Measurements from ENCODE around the gene IGSF22.
"Not testable (repeated sequence)": the region's sequence is repeated elsewhere in the genome, so short reads cannot be mapped to it uniquely, and the experiment has no call there.

IGSF22 gene

DNA sequence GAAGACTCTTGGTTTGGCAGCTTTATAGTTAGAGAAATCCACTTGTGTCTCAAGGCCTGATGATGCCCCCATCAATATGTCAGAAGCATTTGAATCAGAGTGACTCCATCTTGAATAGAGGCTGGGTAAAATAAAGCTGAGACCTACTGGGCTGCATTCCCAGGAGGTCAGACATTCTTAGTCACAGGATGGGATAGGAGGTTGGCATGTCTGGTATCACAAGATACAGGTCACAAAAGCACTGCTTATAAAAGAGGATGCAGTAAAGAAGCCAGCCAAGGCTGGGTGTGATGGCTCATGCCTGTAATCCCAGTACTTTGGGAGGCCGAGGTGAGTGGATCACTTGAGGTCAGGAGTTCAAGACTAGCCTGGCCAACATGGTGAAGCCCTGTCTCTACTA is 44.0 kb downstream of the IGSF22 start:
- H3K9me3 Mint-ChIP-seq, DNase-seq: not testable (repeated sequence)

DNA sequence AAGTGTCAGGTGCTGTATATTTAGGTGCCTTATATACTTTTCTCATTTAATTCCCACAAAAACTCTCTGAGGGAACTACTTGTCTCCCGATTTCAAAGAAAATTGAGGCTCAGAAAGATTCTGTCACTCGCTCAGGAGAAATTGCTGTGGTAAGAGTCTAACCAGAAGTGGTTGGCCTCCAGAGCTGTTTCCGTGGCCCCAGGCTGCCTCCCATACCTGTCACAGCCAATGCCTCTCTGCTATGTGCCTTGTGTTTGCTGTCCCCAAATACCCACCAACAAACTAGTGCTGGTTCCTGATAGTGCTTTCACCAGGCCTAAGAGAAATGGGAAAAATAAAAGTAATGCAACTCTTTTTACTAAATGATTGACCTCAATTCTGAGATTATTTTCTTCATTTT is 48.4 kb downstream of the IGSF22 start:
- H3K36me3 Mint-ChIP-seq (ENCODE audit: insufficient read depth): peaks cover 3% of the 10 kb centered on the region
- peaks cover 0 to 2% of the 10 kb centered on the region in 2 donors for H3K4me1 Mint-ChIP-seq (ENCODE audit: low read depth in 2 of 2)
- DNase-seq (no peak), ATAC-seq (replicated peaks) (peak; percentile 44)
- no peaks in the 10 kb centered on the region for H3K27me3 Mint-ChIP-seq
- no peak overlapping the region for H3K4me3 Mint-ChIP-seq
- H3K9me3 Mint-ChIP-seq: no peaks in the 10 kb centered on the region
- H3K27ac Mint-ChIP-seq: no peak overlapping the region

More for the DNA sequence above, 44.0 kb downstream of the IGSF22 start:
- ATAC-seq (replicated peaks); H3K27ac Mint-ChIP-seq; H3K4me3 Mint-ChIP-seq; H3K27me3 Mint-ChIP-seq; H3K36me3 Mint-ChIP-seq (ENCODE audit: insufficient read depth); H3K4me1 Mint-ChIP-seq (ENCODE audit: low read depth in 2 of 2): not testable (repeated sequence)

DNA sequence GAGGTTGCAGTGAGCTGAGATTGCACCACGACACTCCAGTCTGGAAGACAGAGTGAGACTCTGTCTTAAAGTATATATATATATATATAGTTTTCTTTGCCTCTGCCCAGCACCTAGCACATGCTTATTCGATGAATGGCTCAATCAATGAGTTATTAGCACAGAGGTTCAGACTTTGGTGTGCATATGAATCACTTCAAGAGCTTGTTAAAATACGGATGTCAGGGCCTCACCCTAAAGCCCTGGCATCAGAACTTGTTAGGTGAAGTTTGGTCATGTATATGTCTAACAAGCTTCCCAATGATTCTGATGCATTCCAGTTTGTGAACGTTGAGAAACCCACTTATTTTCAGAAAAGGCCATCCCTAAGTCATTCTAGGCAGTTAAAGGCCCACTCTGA is 49.2 kb downstream of the IGSF22 start:
- Mint-ChIP-seq H3K4me3 (no peak overlapping the region), H3K36me3 (ENCODE audit: insufficient read depth) (peaks cover 7% of the 10 kb centered on the region), H3K9me3 (no peaks in the 10 kb centered on the region), H3K27me3 (no peaks in the 10 kb centered on the region), H3K27ac (no peak overlapping the region), H3K4me1 (ENCODE audit: low read depth in 2 of 2) (peaks cover 3 to 5% of the 10 kb centered on the region in 2 donors)
- DNase-seq (no peak), ATAC-seq (replicated peaks) (no peak)

DNA sequence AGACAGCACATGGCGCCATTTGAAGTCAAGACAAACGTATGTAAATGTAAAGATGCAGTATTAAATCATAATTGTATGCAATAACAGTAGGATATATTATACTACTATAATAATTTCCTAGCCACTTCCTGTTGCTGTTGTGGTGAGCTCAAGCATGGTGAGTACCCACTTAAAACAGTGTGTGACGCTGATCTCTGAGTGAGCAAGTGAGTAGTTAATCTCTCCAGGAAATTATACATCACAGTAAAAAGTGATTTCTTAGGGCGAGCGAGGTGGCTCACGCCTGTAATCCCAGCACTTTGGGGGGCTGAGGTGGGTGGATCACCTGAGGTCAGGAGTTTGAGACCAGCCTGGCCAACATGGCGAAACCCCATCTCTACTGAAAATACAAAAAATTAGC is 53.8 kb downstream of the IGSF22 start:
- DNase-seq (peak; percentile 36 to 49 (median 39)), ATAC-seq (replicated peaks) (peak; percentile 100)
- peak overlapping the region; percentile 77 to 78 for H3K4me3 Mint-ChIP-seq
- H3K4me1 Mint-ChIP-seq (ENCODE audit: low read depth in 2 of 2): peaks cover 21 to 26% of the 10 kb centered on the region in 2 donors
- peak overlapping the region; percentile 87 to 89 for H3K27ac Mint-ChIP-seq
- not testable (repeated sequence) for H3K27me3 Mint-ChIP-seq; H3K36me3 Mint-ChIP-seq (ENCODE audit: insufficient read depth); H3K9me3 Mint-ChIP-seq

DNA sequence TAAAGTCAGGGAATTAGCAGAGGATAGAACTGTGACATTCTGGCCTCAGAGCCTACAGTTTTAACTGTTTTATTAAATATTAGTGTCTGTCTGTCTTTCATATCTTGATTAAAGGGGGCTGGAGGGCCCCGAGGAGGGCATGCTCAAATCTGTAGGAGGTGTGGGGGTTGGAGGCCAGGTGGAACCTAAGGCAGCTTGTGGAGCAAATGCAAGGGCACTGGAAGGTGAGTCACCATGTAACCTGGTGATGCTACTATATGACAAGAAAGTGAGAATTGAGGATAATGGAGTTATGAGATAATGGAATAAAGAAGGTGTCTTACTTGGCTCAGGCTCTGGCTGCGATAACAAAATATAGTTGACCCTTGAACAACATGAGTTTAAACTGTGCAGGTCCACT is 54.7 kb downstream of the IGSF22 start:
- Mint-ChIP-seq H3K4me3 (peak overlapping the region in 1 of 2 donors; percentile 5), H3K9me3 (no peaks in the 10 kb centered on the region), H3K36me3 (ENCODE audit: insufficient read depth) (peaks cover 7% of the 10 kb centered on the region), H3K4me1 (ENCODE audit: low read depth in 2 of 2) (peaks cover 21 to 26% of the 10 kb centered on the region in 2 donors), H3K27me3 (no peaks in the 10 kb centered on the region), H3K27ac (peak overlapping the region; percentile 38 to 44)
- ATAC-seq (replicated peaks) (no peak), DNase-seq (no peak)

DNA sequence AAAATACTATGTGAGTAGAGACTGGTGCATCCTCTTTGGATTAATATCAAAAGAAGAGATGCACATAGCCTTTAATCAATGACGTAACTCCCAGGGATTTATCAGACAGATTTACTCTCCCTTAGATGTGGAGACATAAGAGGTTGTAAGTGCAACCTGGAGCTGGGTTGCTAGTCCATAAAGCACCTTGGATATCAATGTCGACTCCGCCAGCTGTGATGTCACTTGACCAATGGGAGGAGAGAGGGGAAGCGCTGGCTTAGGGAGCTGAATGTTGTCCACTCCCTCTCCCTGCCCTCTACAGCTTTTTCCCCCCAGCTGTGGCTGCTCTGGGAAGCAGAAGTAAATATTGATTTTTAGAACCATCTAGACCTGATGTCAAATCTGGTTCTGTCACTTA is 56.3 kb downstream of the IGSF22 start:
- DNase-seq: no peak

DNA sequence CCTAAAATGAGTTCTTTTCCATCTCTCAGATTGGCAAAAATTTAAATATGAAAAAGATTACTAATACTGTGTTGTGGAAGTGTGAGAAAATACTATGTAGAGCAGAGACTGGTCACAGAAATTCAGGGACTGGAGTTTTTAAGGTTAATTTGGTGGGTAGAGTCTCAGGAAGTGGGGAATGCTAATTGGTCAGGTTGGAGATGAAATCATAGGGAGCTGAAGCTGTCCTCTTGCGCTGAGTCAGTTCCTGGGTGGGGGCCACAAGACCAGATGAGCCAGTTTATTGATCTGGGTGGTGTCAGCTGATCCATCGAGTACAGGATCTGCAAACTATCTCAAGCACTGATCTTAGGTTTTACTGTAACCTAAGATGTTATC is 56.8 kb downstream of the IGSF22 start:
- peak overlapping the region; percentile 39 to 83 for H3K27ac Mint-ChIP-seq
- no peaks in the 10 kb centered on the region for H3K9me3 Mint-ChIP-seq
- DNase-seq (no peak), ATAC-seq (replicated peaks) (no peak)
- peak overlapping the region; percentile 31 to 60 for H3K4me3 Mint-ChIP-seq
- H3K27me3 Mint-ChIP-seq: no peaks in the 10 kb centered on the region
- H3K36me3 Mint-ChIP-seq (ENCODE audit: insufficient read depth): peaks cover 7% of the 10 kb centered on the region
- peaks cover 25 to 26% of the 10 kb centered on the region in 2 donors for H3K4me1 Mint-ChIP-seq (ENCODE audit: low read depth in 2 of 2)

More for the DNA sequence above, 56.3 kb downstream of the IGSF22 start:
- Mint-ChIP-seq H3K27ac (peak overlapping the region in 1 of 2 donors; percentile 84), H3K36me3 (ENCODE audit: insufficient read depth) (peaks cover 7% of the 10 kb centered on the region), H3K4me1 (ENCODE audit: low read depth in 2 of 2) (peaks cover 25 to 26% of the 10 kb centered on the region in 2 donors), H3K9me3 (no peaks in the 10 kb centered on the region), H3K4me3 (peak overlapping the region in 1 of 2 donors; percentile 60), H3K27me3 (no peaks in the 10 kb centered on the region)
- ATAC-seq (replicated peaks): no peak

DNA sequence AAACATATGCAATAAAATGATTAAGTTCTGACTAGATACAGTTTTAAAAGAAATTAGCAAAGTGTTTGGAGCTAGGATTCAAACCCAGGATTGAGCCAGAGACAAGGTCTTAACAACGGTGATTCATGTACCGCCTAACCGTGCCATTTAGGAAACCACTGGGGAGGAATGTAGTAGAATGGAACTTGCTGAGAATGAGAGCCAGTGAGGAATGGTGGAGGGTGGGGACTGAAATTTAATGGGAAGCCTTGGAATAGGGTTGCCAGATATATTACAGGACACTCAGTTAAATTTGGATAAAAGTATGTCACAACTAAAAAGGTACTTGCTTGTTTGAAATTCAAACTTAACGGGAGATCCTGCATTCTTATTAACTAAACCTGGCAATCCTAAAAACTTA is 57.9 kb downstream of the IGSF22 start:
- Mint-ChIP-seq H3K9me3 (no peaks in the 10 kb centered on the region), H3K4me1 (ENCODE audit: low read depth in 2 of 2) (peaks cover 25 to 26% of the 10 kb centered on the region in 2 donors), H3K36me3 (ENCODE audit: insufficient read depth) (peaks cover 7% of the 10 kb centered on the region), H3K27ac (peak overlapping the region; percentile 53 to 83), H3K27me3 (no peaks in the 10 kb centered on the region), H3K4me3 (no peak overlapping the region)
- no peak for ATAC-seq (replicated peaks)
- DNase-seq: no peak

DNA sequence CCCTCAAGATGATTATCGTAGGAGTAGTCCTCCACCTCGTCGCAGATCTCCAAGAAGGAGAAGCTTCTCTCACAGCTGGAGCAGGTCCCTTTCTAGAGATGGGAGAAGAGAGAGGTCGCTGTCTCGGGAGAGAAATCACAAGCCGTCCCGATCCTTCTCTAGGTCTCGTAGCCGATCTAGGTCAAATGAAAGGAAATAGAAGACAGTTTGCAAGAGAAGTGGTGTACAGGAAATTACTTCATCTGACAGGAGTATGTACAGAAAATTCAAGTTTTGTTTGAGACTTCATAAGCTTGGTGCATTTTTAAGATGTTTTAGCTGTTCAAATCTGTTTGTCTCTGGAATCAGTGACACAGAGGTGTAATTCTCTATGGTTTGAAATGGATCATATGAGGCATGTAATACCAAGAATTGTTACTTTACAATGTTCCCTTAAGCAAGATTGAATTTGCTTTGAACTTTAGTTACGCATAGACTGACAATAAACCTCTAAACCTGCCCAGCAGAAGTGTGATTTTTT is 60.6 kb downstream of the IGSF22 start:
- peak overlapping the region in 1 of 2 donors; percentile 83 for H3K27ac Mint-ChIP-seq
- H3K4me3 Mint-ChIP-seq: peak overlapping the region in 1 of 2 donors; percentile 78
- DNase-seq; H3K9me3 Mint-ChIP-seq; H3K36me3 Mint-ChIP-seq (ENCODE audit: insufficient read depth); H3K27me3 Mint-ChIP-seq: not testable (repeated sequence)
- peaks cover 13 to 21% of the 10 kb centered on the region in 2 donors for H3K4me1 Mint-ChIP-seq (ENCODE audit: low read depth in 2 of 2)
- ATAC-seq (replicated peaks): peak; percentile 87

DNA sequence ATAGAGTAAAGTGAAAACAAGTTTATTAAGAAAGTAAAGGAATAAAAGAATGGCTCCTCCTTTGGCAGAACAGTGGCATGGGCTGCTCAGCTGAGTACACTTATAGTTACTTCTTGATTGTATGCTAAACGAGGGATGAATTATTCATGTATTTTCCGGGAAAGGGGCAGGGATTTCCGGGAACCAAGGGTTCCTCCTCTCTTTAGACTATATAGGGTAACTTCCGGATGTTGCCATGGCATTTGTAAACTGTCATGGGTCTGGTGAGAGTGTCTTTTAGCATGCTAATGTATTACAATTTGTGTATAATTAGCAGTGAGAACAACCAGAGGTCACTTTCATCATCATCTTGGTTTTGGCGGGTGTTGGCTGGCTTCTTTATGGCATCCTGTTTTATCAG is 68.3 kb downstream of the IGSF22 start:
- ATAC-seq (replicated peaks): no peak
- no peaks in the 10 kb centered on the region for H3K36me3 Mint-ChIP-seq (ENCODE audit: insufficient read depth)
- no peak overlapping the region for H3K4me3 Mint-ChIP-seq
- H3K4me1 Mint-ChIP-seq (ENCODE audit: low read depth in 2 of 2): peaks cover 0 to 2% of the 10 kb centered on the region in 2 donors
- no peaks in the 10 kb centered on the region for H3K9me3 Mint-ChIP-seq
- DNase-seq: no peak
- peak overlapping the region in 1 of 2 donors; percentile 30 for H3K27ac Mint-ChIP-seq
- peaks cover 21 to 22% of the 10 kb centered on the region in 2 donors for H3K27me3 Mint-ChIP-seq

Data from effector memory CD8-positive, alpha-beta T cell (primary cell).